ENCODE measurements around the gene ZNF653. TPM values are rescaled to one million over a fixed set of nuclear protein-coding genes. Genes with fewer than 3 reads are reported as not detected.
A peak's percentile ranks its signal among the peaks of the same experiment; 100 is the strongest.

The ZNF653 gene
- total and polyA plus RNA-seq, 9 of the 15 experiments (the other 6 are each of a cell fraction or from before 2014, with no cell fraction given), result 1.6 to 8.0 (median 4.2) TPM; not detected in 2

GRCh38 chr19:11505504-11506100 is at the start of gene ZNF653 (continued):
- no peak for TF ChIP-seq CEBPZ (IDR thresholded peaks at IDR 0.05; ENCODE audit: borderline replicate concordance, low read depth, low read length)
- TF ChIP-seq ZNF717 (CRISPR knock-in tag; IDR thresholded peaks at IDR 0.05), result no peak
- no peak for TF ChIP-seq FOS (IDR thresholded peaks at IDR 0.05; ENCODE audit: extremely low read depth, insufficient read length)
- TF ChIP-seq ZNF212 (CRISPR knock-in tag; IDR thresholded peaks at IDR 0.05), result no peak
- no peak for TF ChIP-seq HMGXB4 (CRISPR knock-in tag; IDR thresholded peaks at IDR 0.05)
- no peak for TF ChIP-seq CEBPG (CRISPR knock-in tag; IDR thresholded peaks at IDR 0.05)
- TF ChIP-seq CEBPG (tag; conservative IDR thresholded peaks at IDR 0.05 in 1 of 2, IDR thresholded peaks at IDR 0.05 in 1 of 2), result no peak
- peak; percentile 75 for TF ChIP-seq MYNN (IDR thresholded peaks at IDR 0.05)
- TF ChIP-seq MYNN (CRISPR knock-in tag; IDR thresholded peaks at IDR 0.05), result no peak
- TF ChIP-seq NCOR1 (IDR thresholded peaks at IDR 0.05), result no peak
- peak; percentile 72 for TF ChIP-seq TAF1 (IDR thresholded peaks at IDR 0.05; ENCODE audit: control insufficient read depth, extremely low read depth, insufficient read depth, low read length, severe bottlenecking)
- TF ChIP-seq E2F8 (IDR thresholded peaks at IDR 0.05; ENCODE audit: low read depth, partially characterized antibody), result peak; percentile 47
- TF ChIP-seq BRF2 (IDR thresholded peaks at IDR 0.05; ENCODE audit: borderline replicate concordance, insufficient read depth, insufficient read length), result no peak
- TF ChIP-seq SMAD4 (CRISPR knock-in tag; conservative IDR thresholded peaks at IDR 0.05), result peak; percentile 54; the same call in 1 of the 2 replicates
- TF ChIP-seq SETDB1 (IDR thresholded peaks at IDR 0.05; ENCODE audit: low read length), result no peak
- TF ChIP-seq HLTF (IDR thresholded peaks at IDR 0.05), result no peak
- TF ChIP-seq ZNF830 (CRISPR knock-in tag; IDR thresholded peaks at IDR 0.05), result peak; percentile 88; the same call in 1 of the 2 replicates
- TF ChIP-seq MAX (CRISPR knock-in tag; IDR thresholded peaks at IDR 0.05), result no peak

All from K562 (cell line).